Sigmoid colon (tissue), 7 donors: ENCODE measurements around the gene ASCL2. TPM values are rescaled to one million over a fixed set of nuclear protein-coding genes. Genes with fewer than 3 reads are reported as not detected.

ENCODE experiments used
- DNase-seq: peaks from one replicate; pipeline ENCODE4 v3.0.0-alpha.2; 2019
- H3K27ac ChIP-seq, 4 donors: fragments of 200-600 bp; sonication (generic); one replicate each; pipeline ENCODE4 v1.5.1; 2016 to 2019; ENCODE audit warnings: mild to moderate bottlenecking in 1 of 4
- H3K27me3 ChIP-seq, 3 donors: fragments of 200-600 bp; sonication (generic); one replicate each; pipeline ENCODE4 v1.5.1; 2019; ENCODE audit warnings: mild to moderate bottlenecking in 1 of 3
- H3K36me3 ChIP-seq, 4 donors: fragments of 200-600 bp; sonication (generic); one replicate each; pipeline ENCODE4 v1.5.1; 2016 to 2019
- H3K4me1 ChIP-seq, 4 donors: fragments of 200-600 bp; sonication (generic); one replicate each; pipeline ENCODE4 v1.5.1; 2017 to 2019
- H3K4me3 ChIP-seq, 4 donors: fragments of 200-600 bp; sonication (generic); one replicate each; pipeline ENCODE4 v1.5.1; 2017 to 2019; ENCODE audit warnings: mild to moderate bottlenecking in 2 of 4, moderate library complexity in 1 of 4
- H3K9me3 ChIP-seq, 4 donors: fragments of 200-600 bp in 3 of 4; sonication (generic) in 3 of 4; one replicate each; pipeline versions ENCODE4 v1.5.1 to v1.6.1; 2013 to 2019
- EP300 ChIP-seq, 4 donors: sonication (generic); formaldehyde crosslinking; IDR thresholded peaks; one replicate each; pipeline ENCODE4 v1.6.1; 2017; ENCODE audit warnings: antibody characterized with exemption in 4 of 4
- POLR2A ChIP-seq, 2 donors: fragments of 450-650 bp; IDR thresholded peaks; one replicate each; pipeline ENCODE4 v1.6.1; 2016; ENCODE audit warnings: antibody characterized with exemption in 2 of 2, mild to moderate bottlenecking in 2 of 2, moderate library complexity in 2 of 2
- POLR2AphosphoS5 ChIP-seq, 4 donors: sonication (generic); formaldehyde crosslinking; IDR thresholded peaks; one replicate each; pipeline ENCODE4 v1.6.1; 2017; ENCODE audit warnings: antibody characterized with exemption in 4 of 4
- WGBS, 2 donors: extraction: QIAGEN DNeasy Blood & Tissue Kit; methylation state at CpG; one replicate each; pipeline ENCODE4 v1.1.7; 2013; 5-methylcytosine and 5-hydroxymethylcytosine counted together
- intact Hi-C: fragments of 100-400 bp; cut with DNase I; formaldehyde crosslinking; loops from one replicate; pipeline ENCODE4 v1.15.1; 2023
- polyA plus RNA-seq, 3 donors: library from polyadenylated mRNA; stranded (reverse); fragments of 200-250 nt; gene quantifications; one replicate each; pipeline ENCODE4 v1.2.3, GENCODE V29; 2013
- total RNA-seq, 4 donors: library from RNA; depleted of rRNA; stranded (reverse); fragments of >200 nt; gene quantifications; one replicate each; pipeline ENCODE4 v1.1.0, GENCODE V29; 2016
- TF ChIP-seq, protein P1 (sequence below), 4 experiments: fragments of 450-650 bp in 3 of 4; fragments of 200-600 bp in 1 of 4; IDR thresholded peaks; one replicate each; pipeline ENCODE4 v1.5.1; 2016 to 2019; ENCODE audit warnings: antibody characterized with exemption in 4 of 4, mild to moderate bottlenecking in 3 of 4, moderate library complexity in 2 of 4
- donor health status: healthy with polysubstance abuse.
- donor health status: Bipolar disorder and iron deficiency.
- donor health status: healthy.

ASCL2 gene
- total and polyA plus RNA-seq, 7 donors, result 0.28 to 4.8 (median 1.2) TPM; not detected in 2

DNA sequence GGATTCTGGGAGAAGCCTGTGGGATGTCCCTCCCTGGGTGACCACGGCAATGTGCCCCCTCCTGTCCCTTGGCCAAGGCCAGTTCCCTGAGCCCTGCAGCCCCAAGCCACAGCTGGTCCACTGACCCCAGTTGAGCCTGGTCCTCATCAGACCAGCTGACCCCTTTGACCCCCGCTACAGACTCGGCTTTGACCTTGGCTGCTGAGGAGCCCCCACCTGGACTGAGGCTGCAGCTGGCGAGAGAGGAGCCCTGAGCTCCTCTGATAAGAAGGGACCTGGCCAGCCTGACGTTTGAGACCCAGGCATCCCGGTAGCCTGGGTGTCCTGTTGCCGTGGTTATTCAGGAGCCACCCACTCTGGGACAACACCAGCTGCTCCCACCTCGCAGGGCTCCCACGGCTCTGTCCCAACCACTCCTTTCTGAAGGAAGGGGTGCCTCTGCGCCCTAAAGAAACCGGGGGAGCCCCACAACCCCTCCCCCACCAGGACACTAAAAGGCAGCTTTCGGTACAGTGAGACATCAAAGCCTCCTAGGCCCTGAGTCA, 3.0 kb downstream of the ASCL2 start:
- Histone ChIP-seq H3K36me3 (no peaks in the 10 kb centered on the region), H3K27me3 (peaks cover 34 to 54% (median 49%) of the 10 kb centered on the region in 3 donors), H3K9me3 (no peaks in the 10 kb centered on the region), H3K27ac (no peak overlapping the region), H3K4me1 (peaks cover 0 to 32% (median 28%) of the 10 kb centered on the region in 4 donors), H3K4me3 (no peak overlapping the region)
- DNase-seq, result no peak
- TF ChIP-seq, protein P1, sequence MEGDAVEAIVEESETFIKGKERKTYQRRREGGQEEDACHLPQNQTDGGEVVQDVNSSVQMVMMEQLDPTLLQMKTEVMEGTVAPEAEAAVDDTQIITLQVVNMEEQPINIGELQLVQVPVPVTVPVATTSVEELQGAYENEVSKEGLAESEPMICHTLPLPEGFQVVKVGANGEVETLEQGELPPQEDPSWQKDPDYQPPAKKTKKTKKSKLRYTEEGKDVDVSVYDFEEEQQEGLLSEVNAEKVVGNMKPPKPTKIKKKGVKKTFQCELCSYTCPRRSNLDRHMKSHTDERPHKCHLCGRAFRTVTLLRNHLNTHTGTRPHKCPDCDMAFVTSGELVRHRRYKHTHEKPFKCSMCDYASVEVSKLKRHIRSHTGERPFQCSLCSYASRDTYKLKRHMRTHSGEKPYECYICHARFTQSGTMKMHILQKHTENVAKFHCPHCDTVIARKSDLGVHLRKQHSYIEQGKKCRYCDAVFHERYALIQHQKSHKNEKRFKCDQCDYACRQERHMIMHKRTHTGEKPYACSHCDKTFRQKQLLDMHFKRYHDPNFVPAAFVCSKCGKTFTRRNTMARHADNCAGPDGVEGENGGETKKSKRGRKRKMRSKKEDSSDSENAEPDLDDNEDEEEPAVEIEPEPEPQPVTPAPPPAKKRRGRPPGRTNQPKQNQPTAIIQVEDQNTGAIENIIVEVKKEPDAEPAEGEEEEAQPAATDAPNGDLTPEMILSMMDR (IDR thresholded peaks at IDR 0.05), result no peak
- no peak for TF ChIP-seq POLR2AphosphoS5 (IDR thresholded peaks at IDR 0.05)
- no peak for TF ChIP-seq EP300 (IDR thresholded peaks at IDR 0.05)
- TF ChIP-seq POLR2A (IDR thresholded peaks at IDR 0.05), result no peak
- intact Hi-C loops, result no loop called here
- WGBS, 2 donors, result 30 to 75% methylated on average over 12 of the region's 12 CpGs

DNA sequence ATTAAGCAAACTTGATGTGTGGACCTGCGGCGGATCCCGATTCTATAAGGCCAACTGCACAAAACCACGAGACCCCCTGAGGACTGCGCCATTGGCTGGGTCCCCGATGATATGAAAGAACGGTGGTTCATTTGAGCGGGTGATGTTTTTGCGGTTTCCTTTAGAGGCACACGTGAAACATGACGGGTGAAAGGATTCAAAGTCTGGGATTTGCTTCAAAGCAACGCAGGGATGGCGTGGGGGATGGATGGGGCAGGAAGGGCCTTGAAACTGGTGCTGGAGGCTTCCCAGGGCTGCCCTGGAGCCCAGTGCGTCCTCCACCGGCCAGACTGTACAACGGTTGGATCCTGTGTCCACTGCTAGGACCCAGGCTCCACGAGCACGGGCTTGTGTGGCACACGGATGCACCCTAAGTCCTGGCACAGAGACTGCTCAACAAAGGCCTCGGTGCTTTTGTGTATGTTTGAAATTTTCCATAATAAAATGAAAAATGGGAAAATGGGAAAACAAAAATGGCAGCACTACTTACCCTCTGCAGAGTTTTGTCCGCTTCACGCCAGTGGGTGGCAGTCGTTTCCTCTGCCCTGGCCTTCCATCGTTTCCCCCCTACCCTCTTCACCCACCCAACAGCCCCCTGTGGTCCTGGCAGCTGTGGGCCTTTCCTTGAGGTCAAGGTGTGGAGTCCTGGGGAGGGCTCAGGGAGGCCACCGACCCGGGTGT, 3.6 kb downstream of the ASCL2 start:
- Histone ChIP-seq H3K4me1 (peaks cover 0 to 32% (median 28%) of the 10 kb centered on the region in 4 donors), H3K9me3 (no peaks in the 10 kb centered on the region), H3K4me3 (no peak overlapping the region), H3K27me3 (peaks cover 31 to 48% (median 42%) of the 10 kb centered on the region in 3 donors), H3K36me3 (no peaks in the 10 kb centered on the region), H3K27ac (no peak overlapping the region)
- intact Hi-C loops, result no loop called here
- WGBS, 2 donors, result 79 to 83% methylated on average over 26 of the region's 26 CpGs
- TF ChIP-seq POLR2AphosphoS5 (IDR thresholded peaks at IDR 0.05), result no peak
- TF ChIP-seq EP300 (IDR thresholded peaks at IDR 0.05), result no peak
- no peak for TF ChIP-seq POLR2A (IDR thresholded peaks at IDR 0.05)
- TF ChIP-seq, protein P1 (IDR thresholded peaks at IDR 0.05), result no peak
- no peak for DNase-seq

DNA sequence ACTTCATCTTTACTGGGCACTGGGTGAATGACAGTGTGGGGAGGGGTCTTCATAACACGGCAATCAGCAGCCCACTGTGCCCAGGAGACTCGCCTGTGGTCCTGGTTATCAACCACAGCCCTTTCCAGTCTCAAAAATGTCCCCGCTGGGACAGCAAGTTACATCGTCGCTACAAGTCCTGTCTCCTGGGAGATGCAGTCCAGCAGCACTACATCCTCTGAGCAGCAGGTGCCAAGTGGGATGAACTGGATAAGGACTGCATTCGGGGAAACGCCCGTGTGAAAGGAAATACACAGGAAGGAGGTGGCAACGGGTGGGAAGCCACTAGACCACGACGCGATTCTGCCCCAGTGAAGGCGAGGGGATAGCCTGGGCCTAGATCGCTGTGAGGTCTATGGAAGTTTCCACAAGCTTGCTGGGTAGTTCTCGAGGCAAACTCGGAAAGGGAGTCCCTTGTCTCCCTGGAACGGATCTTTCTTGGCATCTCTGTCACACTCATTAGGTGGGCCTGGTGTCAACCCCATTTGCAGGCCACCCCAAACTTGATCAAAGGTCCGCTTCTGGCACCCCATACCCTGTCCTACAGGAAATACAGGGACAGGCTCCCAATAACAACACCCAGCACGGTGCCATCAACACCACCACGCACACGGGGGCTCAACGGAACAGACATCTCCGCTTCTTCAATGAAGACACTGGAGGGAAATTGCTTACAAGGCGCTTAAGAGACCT, 4.4 kb downstream of the ASCL2 start:
- Histone ChIP-seq H3K27me3 (peaks cover 24 to 44% (median 35%) of the 10 kb centered on the region in 3 donors), H3K9me3 (no peaks in the 10 kb centered on the region), H3K36me3 (no peaks in the 10 kb centered on the region), H3K27ac (peak overlapping the region in 1 of 4 donors; percentile 32), H3K4me3 (no peak overlapping the region), H3K4me1 (peaks cover 0 to 29% (median 25%) of the 10 kb centered on the region in 4 donors)
- 50% methylated on average over 24 of the region's 24 CpGs for WGBS, 2 donors
- no peak for DNase-seq
- intact Hi-C loops, result no loop called here
- TF ChIP-seq POLR2AphosphoS5 (IDR thresholded peaks at IDR 0.05) (no peak), POLR2A (IDR thresholded peaks at IDR 0.05) (no peak)
- TF ChIP-seq, protein P1 (IDR thresholded peaks at IDR 0.05), result no peak

DNA sequence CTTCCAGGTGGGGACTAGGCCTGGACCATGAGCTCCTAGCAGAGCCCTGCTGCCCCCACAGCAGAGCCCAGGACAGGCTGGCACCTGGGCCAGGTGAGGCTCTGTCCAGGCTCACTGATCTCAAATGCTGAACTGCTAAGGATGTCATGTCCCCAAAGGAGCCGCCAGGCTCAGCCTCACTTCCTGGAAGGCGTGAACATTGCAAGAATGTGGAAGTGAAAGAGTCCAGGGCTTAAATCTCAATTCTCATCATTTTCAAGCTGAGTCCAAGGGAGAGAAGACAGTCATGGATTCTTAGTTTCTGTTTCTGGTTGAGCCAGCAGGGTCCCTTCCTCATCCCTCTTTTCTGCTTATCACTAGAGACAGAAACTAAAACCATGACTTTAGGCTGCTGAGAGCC, 5.0 kb downstream of the ASCL2 start:
- H3K27ac ChIP-seq, result peak overlapping the region in 1 of 4 donors; percentile 32
- TF ChIP-seq, protein P1 (IDR thresholded peaks at IDR 0.05), result no peak
- TF ChIP-seq POLR2AphosphoS5 (IDR thresholded peaks at IDR 0.05), result no peak
- TF ChIP-seq EP300 (IDR thresholded peaks at IDR 0.05), result no peak
- no peak for TF ChIP-seq POLR2A (IDR thresholded peaks at IDR 0.05)
- 19 to 22% methylated on average over 2 of the region's 2 CpGs for WGBS, 2 donors
- intact Hi-C loops, result no loop called here
- H3K27me3 ChIP-seq, result peaks cover 18 to 44% (median 29%) of the 10 kb centered on the region in 3 donors
- H3K9me3 ChIP-seq, result no peaks in the 10 kb centered on the region
- DNase-seq, result no peak
- H3K36me3 ChIP-seq, result no peaks in the 10 kb centered on the region
- H3K4me3 ChIP-seq, result no peak overlapping the region
- H3K4me1 ChIP-seq, result peaks cover 0 to 22% (median 19%) of the 10 kb centered on the region in 4 donors
